Measurements from ENCODE around the gene VAV1. TPM values are rescaled to one million over a fixed set of nuclear protein-coding genes. Genes with fewer than 3 reads are reported as not detected.

Gene VAV1
- polyA plus RNA-seq, 2 of the 4 experiments (the other 2 are of a cell fraction): 5.6 to 7.5 TPM

DNA sequence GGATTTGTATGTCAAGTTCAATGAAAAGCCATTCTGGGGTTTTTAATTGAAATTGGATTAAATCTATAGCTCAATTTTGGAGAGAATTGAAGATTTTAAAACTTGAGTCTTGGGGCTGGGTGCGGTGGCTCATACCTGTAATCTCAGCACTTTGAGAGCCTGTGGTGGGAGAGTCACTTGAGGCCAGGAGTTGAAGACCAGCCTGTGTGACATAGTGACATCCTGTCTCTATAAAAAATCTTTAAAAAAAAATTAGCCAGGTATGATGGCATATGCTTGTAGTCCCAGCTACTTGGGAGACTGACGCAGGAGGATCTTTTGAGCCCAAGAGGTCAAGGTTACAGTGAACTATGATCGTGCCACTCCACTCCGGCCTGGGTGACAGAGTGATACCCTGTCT is 41.2 kb downstream of the VAV1 start:
- TF ChIP-seq HEYL (CRISPR knock-in tag; IDR thresholded peaks at IDR 0.05) (no peak), ZFP36 (IDR thresholded peaks at IDR 0.05; ENCODE audit: borderline replicate concordance, partially characterized antibody) (no peak), JUN (IDR thresholded peaks at IDR 0.05) (no peak), FOSL2 (IDR thresholded peaks at IDR 0.05) (no peak), FOSL2 (CRISPR knock-in tag; IDR thresholded peaks at IDR 0.05) (no peak), CHD4 (IDR thresholded peaks at IDR 0.05; ENCODE audit: borderline replicate concordance) (no peak), HOXA7 (CRISPR knock-in tag; IDR thresholded peaks at IDR 0.05) (no peak), RAD21 (conservative IDR thresholded peaks at IDR 0.05 in 1 of 2, IDR thresholded peaks at IDR 0.05 in 1 of 2) (no peak), EHF (CRISPR knock-in tag; IDR thresholded peaks at IDR 0.05) (no peak), JUNB (IDR thresholded peaks at IDR 0.05) (no peak)
- TF ChIP-seq, protein P1, sequence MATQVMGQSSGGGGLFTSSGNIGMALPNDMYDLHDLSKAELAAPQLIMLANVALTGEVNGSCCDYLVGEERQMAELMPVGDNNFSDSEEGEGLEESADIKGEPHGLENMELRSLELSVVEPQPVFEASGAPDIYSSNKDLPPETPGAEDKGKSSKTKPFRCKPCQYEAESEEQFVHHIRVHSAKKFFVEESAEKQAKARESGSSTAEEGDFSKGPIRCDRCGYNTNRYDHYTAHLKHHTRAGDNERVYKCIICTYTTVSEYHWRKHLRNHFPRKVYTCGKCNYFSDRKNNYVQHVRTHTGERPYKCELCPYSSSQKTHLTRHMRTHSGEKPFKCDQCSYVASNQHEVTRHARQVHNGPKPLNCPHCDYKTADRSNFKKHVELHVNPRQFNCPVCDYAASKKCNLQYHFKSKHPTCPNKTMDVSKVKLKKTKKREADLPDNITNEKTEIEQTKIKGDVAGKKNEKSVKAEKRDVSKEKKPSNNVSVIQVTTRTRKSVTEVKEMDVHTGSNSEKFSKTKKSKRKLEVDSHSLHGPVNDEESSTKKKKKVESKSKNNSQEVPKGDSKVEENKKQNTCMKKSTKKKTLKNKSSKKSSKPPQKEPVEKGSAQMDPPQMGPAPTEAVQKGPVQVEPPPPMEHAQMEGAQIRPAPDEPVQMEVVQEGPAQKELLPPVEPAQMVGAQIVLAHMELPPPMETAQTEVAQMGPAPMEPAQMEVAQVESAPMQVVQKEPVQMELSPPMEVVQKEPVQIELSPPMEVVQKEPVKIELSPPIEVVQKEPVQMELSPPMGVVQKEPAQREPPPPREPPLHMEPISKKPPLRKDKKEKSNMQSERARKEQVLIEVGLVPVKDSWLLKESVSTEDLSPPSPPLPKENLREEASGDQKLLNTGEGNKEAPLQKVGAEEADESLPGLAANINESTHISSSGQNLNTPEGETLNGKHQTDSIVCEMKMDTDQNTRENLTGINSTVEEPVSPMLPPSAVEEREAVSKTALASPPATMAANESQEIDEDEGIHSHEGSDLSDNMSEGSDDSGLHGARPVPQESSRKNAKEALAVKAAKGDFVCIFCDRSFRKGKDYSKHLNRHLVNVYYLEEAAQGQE (IDR thresholded peaks at IDR 0.05): no peak
- TF ChIP-seq, protein P2, sequence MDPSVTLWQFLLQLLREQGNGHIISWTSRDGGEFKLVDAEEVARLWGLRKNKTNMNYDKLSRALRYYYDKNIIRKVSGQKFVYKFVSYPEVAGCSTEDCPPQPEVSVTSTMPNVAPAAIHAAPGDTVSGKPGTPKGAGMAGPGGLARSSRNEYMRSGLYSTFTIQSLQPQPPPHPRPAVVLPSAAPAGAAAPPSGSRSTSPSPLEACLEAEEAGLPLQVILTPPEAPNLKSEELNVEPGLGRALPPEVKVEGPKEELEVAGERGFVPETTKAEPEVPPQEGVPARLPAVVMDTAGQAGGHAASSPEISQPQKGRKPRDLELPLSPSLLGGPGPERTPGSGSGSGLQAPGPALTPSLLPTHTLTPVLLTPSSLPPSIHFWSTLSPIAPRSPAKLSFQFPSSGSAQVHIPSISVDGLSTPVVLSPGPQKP (IDR thresholded peaks at IDR 0.05; ENCODE audit: low read depth, low read length): no peak
- Histone ChIP-seq H3K4me2 (no peak overlapping the region), H3K9me3 (no peaks in the 10 kb centered on the region), H3K27ac (no peak overlapping the region), H3K4me3 (no peak overlapping the region), H3K4me1 (no peaks in the 10 kb centered on the region)
- ChIA-PET POLR2A (no interaction called here), CTCF (interaction anchor here (0.6 to 2.5 kb wide), 4 partner anchors 22 to 513 kb away, joined by 3 to 8 read pairs (median 4); no protein-coding TSS in a partner anchor)
- ATAC-seq: no peak
- no peak for DNase-seq (ENCODE audit: low read depth in 1 of 2, low spot score in 1 of 2)
- no peak for FAIRE-seq
- WGBS (ENCODE audit: missing lambda C conversion rate): 92% methylated on average over 4 of the region's 4 CpGs

DNA sequence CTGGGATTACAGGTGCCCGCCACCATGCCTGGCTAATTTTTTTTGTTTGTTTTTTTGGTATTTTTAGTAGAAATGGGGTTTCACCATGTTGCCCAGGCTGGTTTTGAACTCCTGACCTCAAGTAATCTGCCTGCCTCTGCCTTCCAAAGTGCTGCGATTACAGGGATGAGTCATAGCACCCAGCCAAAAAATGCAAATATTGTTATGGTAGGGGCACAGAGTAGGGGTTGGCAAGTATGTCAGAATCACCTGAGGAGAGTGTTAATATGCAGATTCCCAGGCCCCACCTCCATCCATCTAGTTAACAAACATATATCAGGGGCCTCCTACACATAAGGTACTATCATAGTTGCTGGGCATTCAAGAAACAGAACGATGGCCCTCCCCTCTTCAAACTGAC is 44.7 kb downstream of the VAV1 start:
- TF ChIP-seq GATA3 (IDR thresholded peaks at IDR 0.05; ENCODE audit: borderline replicate concordance) (no peak), ZSCAN20 (CRISPR knock-in tag; IDR thresholded peaks at IDR 0.05) (no peak), MAFK (IDR thresholded peaks at IDR 0.05; ENCODE audit: partially characterized antibody) (no peak), CHD4 (IDR thresholded peaks at IDR 0.05; ENCODE audit: borderline replicate concordance) (no peak), EP300 (IDR thresholded peaks at IDR 0.05) (no peak), HOXB13 (CRISPR knock-in tag; IDR thresholded peaks at IDR 0.05; ENCODE audit: low read depth) (no peak), MYC (IDR thresholded peaks at IDR 0.05; ENCODE audit: borderline replicate concordance, low read length) (no peak), RAD21 (conservative IDR thresholded peaks at IDR 0.05 in 1 of 2, IDR thresholded peaks at IDR 0.05 in 1 of 2) (no peak), ZFP36 (IDR thresholded peaks at IDR 0.05; ENCODE audit: borderline replicate concordance, partially characterized antibody) (no peak), ESRRA (IDR thresholded peaks at IDR 0.05; ENCODE audit: borderline replicate concordance, low read length) (no peak), NPAS2 (CRISPR knock-in tag; IDR thresholded peaks at IDR 0.05; ENCODE audit: borderline replicate concordance) (no peak), FOXS1 (CRISPR knock-in tag; IDR thresholded peaks at IDR 0.05) (no peak), POLR2AphosphoS2 (conservative IDR thresholded peaks at IDR 0.05; ENCODE audit: low read length) (no peak)
- TF ChIP-seq, protein P3, sequence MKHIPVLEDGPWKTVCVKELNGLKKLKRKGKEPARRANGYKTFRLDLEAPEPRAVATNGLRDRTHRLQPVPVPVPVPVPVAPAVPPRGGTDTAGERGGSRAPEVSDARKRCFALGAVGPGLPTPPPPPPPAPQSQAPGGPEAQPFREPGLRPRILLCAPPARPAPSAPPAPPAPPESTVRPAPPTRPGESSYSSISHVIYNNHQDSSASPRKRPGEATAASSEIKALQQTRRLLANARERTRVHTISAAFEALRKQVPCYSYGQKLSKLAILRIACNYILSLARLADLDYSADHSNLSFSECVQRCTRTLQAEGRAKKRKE (CRISPR knock-in tag; IDR thresholded peaks at IDR 0.05; ENCODE audit: low read depth): no peak
- TF ChIP-seq, protein P1 (IDR thresholded peaks at IDR 0.05): no peak
- Histone ChIP-seq H3K4me2 (no peak overlapping the region), H3K4me1 (no peaks in the 10 kb centered on the region), H3K27ac (no peak overlapping the region), H3K9me3 (peaks cover 12% of the 10 kb centered on the region; the same call in 1 of the 3 replicates), H3K4me3 (no peak overlapping the region)
- FAIRE-seq: no peak
- no peak for ATAC-seq
- CTCF ChIA-PET: no interaction called here
- DNase-seq (ENCODE audit: low read depth in 1 of 2, low spot score in 1 of 2): no peak
- 39% methylated on average over 3 of the region's 3 CpGs for WGBS (ENCODE audit: missing lambda C conversion rate)
- POLR2A ChIA-PET: no interaction called here

Data from A549 (cell line).